Body of pancreas (tissue), 4 donors: ENCODE data around the gene TOM1L2.

ENCODE experiments used
- CTCF ChIP-seq, 7 experiments: fragments of 450-650 bp in 4 of 7; fragments of 200-600 bp in 3 of 7; sonication (generic) in 3 of 7; IDR thresholded peaks; one replicate each; pipeline ENCODE4 v1.5.1; 2016 to 2019; ENCODE audit warnings: antibody characterized with exemption in 7 of 7
- POLR2A ChIP-seq, 3 donors: fragments of 450-650 bp; IDR thresholded peaks; one replicate each; pipeline ENCODE4 v1.6.1; 2016; ENCODE audit warnings: antibody characterized with exemption in 3 of 3, mild to moderate bottlenecking in 2 of 3

- no peak for TF ChIP-seq CTCF (IDR thresholded peaks at IDR 0.05)
- no peak for TF ChIP-seq POLR2A (IDR thresholded peaks at IDR 0.05)
Measured at GRCh38 chr17:18009609-18010420, 37.6 kb upstream of the TOM1L2 start.
